Loucy (cell line): ENCODE data around the gene SLC16A4.

ENCODE experiments used
- H2AFZ ChIP-seq: fragments of 200-600 bp; sonication (generic); 2 replicates; pipeline ENCODE4 v1.6.0; 2016; ENCODE audit warnings: antibody characterized with exemption, mild to moderate bottlenecking, low read length, moderate library complexity
- H3F3A ChIP-seq: fragments of 200-600 bp; 2 replicates; pipeline ENCODE4 v1.6.0; 2016; ENCODE audit warnings: antibody characterized with exemption, low read depth, mild to moderate bottlenecking
- H3K27me3 ChIP-seq: fragments of 200-600 bp; sonication (generic); 2 replicates; pipeline ENCODE4 v1.6.1; 2014; ENCODE audit warnings: low read length, mild to moderate bottlenecking; ENCODE audit not compliant: insufficient read depth, poor library complexity, severe bottlenecking
- H3K36me3 ChIP-seq: fragments of 200-600 bp; sonication (generic); 2 replicates; pipeline ENCODE4 v1.6.1; 2016; ENCODE audit warnings: low read length; ENCODE audit not compliant: insufficient read depth
- H3K4me1 ChIP-seq: fragments of 200-600 bp; sonication (generic); 2 replicates; pipeline ENCODE4 v1.5.1; 2014; ENCODE audit warnings: low read length, mild to moderate bottlenecking; ENCODE audit not compliant: insufficient read depth, poor library complexity, severe bottlenecking
- H3K4me2 ChIP-seq: fragments of 200-600 bp; sonication (generic); 2 replicates; pipeline ENCODE4 v1.6.0; 2014; ENCODE audit warnings: antibody characterized with exemption, low read length, low read depth, mild to moderate bottlenecking; ENCODE audit not compliant: poor library complexity, severe bottlenecking
- H3K4me3 ChIP-seq: fragments of 200-600 bp; sonication (generic); 2 replicates; pipeline ENCODE4 v1.5.1; 2014; ENCODE audit warnings: low read length, mild to moderate bottlenecking, mixed read lengths; ENCODE audit not compliant: poor library complexity, severe bottlenecking
- H3K79me2 ChIP-seq: fragments of 200-600 bp; sonication (generic); 2 replicates; pipeline ENCODE4 v1.6.1; 2014; ENCODE audit warnings: low read length; ENCODE audit not compliant: insufficient read depth
- H3K9ac ChIP-seq: fragments of 200-600 bp; sonication (generic); 2 replicates; pipeline ENCODE4 v1.6.0; 2014; ENCODE audit warnings: mild to moderate bottlenecking, low read depth, low read length, moderate library complexity; ENCODE audit not compliant: poor library complexity, severe bottlenecking
- H3K9me2 ChIP-seq: fragments of 200-600 bp; sonication (generic); replicated peaks from 2 replicates; pipeline ENCODE4 v1.6.1; 2016; ENCODE audit warnings: low read depth, low read length, mixed read lengths
- H3K9me3 ChIP-seq: fragments of 200-600 bp; sonication (generic); 2 replicates; pipeline ENCODE4 v1.6.1; 2014; ENCODE audit warnings: mild to moderate bottlenecking, antibody characterized with exemption, low read length, low read depth; ENCODE audit not compliant: insufficient read depth
- H4K20me1 ChIP-seq: fragments of 200-600 bp; sonication (generic); 2 replicates; pipeline ENCODE4 v1.6.0; 2014; ENCODE audit warnings: antibody characterized with exemption, low read length, mild to moderate bottlenecking; ENCODE audit not compliant: insufficient read depth, poor library complexity, severe bottlenecking
- EZH2phosphoT487 ChIP-seq: fragments of 200-600 bp; IDR thresholded peaks from 2 replicates; pipeline ENCODE4 v1.6.1; 2018; ENCODE audit warnings: antibody characterized with exemption, mild to moderate bottlenecking, moderate library complexity, borderline replicate concordance
- TF ChIP-seq, protein P1 (sequence below): fragments of 200-600 bp; sonication (generic); conservative IDR thresholded peaks from 2 replicates; pipeline ENCODE4 v1.5.1; 2014; ENCODE audit warnings: mild to moderate bottlenecking, antibody characterized with exemption, low read length

The SLC16A4 gene

DNA sequence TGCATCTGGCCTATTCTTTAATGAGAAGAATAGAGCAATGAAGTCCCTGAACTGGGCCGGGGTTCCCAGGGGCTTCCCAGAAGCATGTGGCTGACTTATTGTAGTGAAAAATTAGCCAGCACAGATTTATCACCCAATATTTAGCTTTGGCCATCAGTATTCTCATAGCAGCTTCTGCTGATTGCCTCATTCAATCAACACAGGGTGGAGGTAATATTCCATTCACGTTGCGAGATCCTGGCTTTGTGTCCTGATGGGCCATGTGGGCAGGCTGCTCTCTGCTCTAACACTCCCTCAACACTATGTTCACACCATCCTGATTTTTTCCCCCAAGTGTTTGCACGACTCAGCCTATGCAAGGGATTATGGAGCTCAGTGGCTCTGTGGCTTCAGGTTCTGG lies 38.1 kb upstream of the SLC16A4 start:
- Histone ChIP-seq H3K9me3 (no peaks in the 10 kb centered on the region), H3K27me3 (no peaks in the 10 kb centered on the region), H3F3A (no peaks in the 10 kb centered on the region), H3K79me2 (no peaks in the 10 kb centered on the region), H2AFZ (no peak overlapping the region), H3K4me2 (no peak overlapping the region), H3K36me3 (no peaks in the 10 kb centered on the region), H3K4me1 (no peaks in the 10 kb centered on the region), H4K20me1 (no peaks in the 10 kb centered on the region), H3K4me3 (no peak overlapping the region), H3K9ac (no peak overlapping the region), H3K9me2 (no peaks in the 10 kb centered on the region)
- TF ChIP-seq EZH2phosphoT487 = no peak
- TF ChIP-seq, protein P1, sequence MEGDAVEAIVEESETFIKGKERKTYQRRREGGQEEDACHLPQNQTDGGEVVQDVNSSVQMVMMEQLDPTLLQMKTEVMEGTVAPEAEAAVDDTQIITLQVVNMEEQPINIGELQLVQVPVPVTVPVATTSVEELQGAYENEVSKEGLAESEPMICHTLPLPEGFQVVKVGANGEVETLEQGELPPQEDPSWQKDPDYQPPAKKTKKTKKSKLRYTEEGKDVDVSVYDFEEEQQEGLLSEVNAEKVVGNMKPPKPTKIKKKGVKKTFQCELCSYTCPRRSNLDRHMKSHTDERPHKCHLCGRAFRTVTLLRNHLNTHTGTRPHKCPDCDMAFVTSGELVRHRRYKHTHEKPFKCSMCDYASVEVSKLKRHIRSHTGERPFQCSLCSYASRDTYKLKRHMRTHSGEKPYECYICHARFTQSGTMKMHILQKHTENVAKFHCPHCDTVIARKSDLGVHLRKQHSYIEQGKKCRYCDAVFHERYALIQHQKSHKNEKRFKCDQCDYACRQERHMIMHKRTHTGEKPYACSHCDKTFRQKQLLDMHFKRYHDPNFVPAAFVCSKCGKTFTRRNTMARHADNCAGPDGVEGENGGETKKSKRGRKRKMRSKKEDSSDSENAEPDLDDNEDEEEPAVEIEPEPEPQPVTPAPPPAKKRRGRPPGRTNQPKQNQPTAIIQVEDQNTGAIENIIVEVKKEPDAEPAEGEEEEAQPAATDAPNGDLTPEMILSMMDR = no peak

DNA sequence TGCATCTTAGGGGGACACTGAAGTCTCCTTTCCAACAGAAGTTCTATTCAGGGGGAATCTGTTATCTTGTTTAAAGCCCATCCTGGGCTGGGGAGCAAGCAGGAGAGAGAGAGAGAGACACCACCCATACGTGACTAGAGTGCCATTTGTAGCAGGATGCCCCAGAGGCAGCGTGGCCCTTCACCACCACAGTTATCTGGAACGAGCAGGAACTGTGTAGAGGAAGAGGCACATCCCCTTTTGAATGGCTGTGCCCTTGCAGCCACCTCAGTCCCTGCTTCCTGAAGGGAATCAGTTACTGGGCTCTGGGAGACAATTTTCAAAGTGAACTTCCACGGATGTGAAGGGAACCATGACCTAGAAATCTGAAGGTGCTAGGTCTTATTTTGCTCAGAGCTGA lies 36.0 kb upstream of the SLC16A4 start:
- no peaks in the 10 kb centered on the region for H3K36me3 ChIP-seq
- no peak overlapping the region for H3K4me3 ChIP-seq
- no peaks in the 10 kb centered on the region for H3K9me2 ChIP-seq
- no peak overlapping the region for H3K9ac ChIP-seq
- H3K9me3 ChIP-seq = no peaks in the 10 kb centered on the region
- no peak overlapping the region for H3K4me2 ChIP-seq
- no peaks in the 10 kb centered on the region for H4K20me1 ChIP-seq
- H3F3A ChIP-seq = no peaks in the 10 kb centered on the region
- TF ChIP-seq, protein P1 = no peak
- no peak for TF ChIP-seq EZH2phosphoT487
- no peak overlapping the region for H2AFZ ChIP-seq
- no peaks in the 10 kb centered on the region for H3K79me2 ChIP-seq
- no peaks in the 10 kb centered on the region for H3K27me3 ChIP-seq
- no peaks in the 10 kb centered on the region for H3K4me1 ChIP-seq

DNA sequence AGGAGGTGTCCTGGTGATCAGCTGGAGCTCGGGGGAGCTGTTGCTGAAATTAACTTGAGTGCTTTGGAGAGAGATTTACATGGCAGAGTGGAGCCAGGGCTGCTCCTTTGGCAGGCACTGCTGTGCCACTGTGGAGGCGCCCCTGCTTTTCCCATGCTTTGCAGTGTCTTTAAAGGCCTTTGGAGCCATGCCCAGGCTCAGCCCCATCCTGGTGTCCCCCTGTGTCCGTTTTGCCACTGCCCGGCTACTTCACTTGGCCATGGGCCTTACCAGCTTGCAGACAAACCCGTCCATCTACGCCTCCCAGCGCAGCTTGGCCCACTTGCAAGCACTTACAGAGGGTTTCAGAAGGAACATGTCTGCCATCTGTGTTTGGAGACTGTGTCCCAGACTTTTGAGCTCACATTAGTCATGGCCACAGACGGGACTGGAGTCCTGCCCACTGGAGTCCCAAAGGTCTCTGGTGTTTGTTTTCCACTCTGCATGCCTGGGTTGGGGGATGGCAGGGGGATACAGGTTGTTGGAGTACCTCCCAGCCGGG lies 34.9 kb upstream of the SLC16A4 start:
- Histone ChIP-seq H3K79me2 (no peaks in the 10 kb centered on the region), H3K9me2 (no peaks in the 10 kb centered on the region), H3K4me2 (no peak overlapping the region), H4K20me1 (no peaks in the 10 kb centered on the region), H3K9ac (no peak overlapping the region), H3F3A (no peaks in the 10 kb centered on the region), H3K27me3 (no peaks in the 10 kb centered on the region), H3K9me3 (no peaks in the 10 kb centered on the region), H3K4me1 (no peaks in the 10 kb centered on the region), H2AFZ (no peak overlapping the region), H3K4me3 (no peak overlapping the region), H3K36me3 (no peaks in the 10 kb centered on the region)
- TF ChIP-seq, protein P1 = no peak
- no peak for TF ChIP-seq EZH2phosphoT487
